CD4-positive, alpha-beta T cell treated with Interleukin-21 for 1 hour (primary cell): ENCODE results near the gene ANKDD1A.

Experiments
- DNase-seq: peaks from one replicate; pipeline ENCODE4 v3.0.0-alpha.2; 2020

ANKDD1A gene

DNA sequence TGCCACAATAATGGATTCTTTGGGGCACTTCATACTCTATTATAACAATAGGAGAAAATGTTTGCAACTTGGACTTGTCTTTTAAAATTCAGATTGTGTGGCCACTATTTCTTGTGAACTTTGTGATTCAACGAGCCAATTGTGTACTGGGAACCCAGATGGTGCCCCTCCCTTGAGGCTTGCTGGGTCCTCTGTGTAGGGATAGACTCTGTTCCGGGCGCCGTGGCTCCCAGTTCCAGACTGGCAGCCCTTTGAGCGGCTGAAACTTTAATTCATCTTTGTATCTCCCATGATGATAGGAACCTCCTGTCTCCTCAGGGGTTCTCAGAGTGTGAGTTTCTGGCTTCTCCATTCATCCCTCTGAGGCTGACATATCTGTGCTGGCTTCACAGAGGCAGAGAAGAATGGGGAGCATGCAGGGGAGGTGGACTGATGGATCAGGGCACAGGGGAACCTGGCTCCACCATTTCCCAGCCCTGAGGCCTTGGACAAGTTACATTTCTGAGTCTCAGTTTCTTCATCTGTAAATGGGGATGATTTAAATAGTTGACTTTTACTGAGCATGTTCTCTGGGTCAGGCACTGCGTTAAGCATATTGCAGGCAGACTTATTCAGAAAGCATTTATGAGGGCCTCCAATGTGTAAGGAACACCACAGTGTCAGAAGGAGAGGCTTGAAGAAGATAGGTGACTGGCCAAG, 15.2 kb upstream of the ANKDD1A start:
- DNase-seq: no peak

DNA sequence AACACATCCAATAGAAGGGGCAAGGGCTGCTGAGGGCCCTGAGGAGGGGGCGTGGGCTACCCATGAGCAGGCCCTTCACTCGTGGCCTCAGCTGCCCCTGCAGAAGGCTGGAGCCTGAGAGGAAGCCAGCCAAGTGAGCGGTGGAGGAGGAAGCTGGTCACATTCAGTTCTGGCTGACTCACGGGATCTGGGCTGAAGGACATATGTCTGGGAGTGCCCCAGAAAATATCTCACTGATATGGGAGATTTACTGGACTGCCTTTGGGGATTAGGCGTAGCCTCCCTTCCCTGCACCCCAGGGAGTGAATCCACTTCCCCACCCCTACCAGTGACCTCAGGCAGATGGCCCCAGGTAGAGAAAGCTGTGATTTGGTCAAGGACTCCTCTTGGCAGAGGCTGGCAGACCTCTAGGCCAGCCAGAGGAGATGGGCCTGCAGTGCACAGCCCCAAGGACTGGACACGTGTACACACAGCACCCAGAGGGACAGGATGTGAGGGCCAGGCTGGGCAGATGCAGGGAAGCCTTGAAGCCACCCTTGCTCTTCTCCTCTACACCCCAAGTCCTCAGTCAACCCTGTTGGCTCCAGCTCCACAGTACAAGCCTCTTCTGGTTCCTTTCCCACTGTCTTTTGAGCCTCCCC, 14.2 kb upstream of the ANKDD1A start:
- no peak for DNase-seq

DNA sequence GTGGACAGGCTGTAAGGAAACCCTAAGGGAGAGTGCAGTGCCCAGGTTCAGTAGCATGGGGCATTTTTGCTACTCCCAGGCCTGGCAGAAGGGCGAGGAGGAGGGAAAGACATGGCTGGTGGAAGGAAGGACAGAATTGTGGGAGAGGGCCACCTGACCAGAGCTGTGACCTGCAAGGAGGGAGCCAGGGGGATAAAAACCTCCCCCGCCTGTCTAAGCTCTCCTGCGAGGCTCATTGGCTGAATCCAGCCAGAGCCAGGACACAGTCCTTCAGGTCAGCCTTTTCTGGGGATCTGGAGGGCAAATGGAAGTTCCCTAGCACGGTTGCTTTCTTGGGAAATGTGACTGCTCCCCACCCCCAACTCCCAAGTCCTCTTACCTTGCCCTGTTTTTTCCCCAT, 13.3 kb upstream of the ANKDD1A start:
- no peak for DNase-seq

DNA sequence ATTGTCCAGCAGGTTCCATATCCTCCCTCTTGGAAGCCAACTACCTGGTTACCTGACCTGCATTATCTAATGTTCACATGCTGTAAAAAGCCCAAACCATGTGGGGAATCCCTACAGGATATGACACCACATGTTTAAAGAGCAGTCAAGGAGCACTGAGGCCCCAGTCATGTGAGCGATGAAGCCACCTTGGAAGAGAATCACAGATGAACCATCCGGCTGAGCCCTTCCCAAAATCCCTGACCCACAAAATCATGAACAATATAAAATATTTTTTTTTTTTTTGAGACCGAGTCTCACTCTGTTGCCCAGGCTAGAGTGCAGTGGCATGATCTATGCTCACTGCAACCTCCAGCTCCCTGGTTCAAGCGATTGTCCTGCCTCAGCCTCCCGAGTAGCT, 10.6 kb upstream of the ANKDD1A start:
- no peak for DNase-seq

DNA sequence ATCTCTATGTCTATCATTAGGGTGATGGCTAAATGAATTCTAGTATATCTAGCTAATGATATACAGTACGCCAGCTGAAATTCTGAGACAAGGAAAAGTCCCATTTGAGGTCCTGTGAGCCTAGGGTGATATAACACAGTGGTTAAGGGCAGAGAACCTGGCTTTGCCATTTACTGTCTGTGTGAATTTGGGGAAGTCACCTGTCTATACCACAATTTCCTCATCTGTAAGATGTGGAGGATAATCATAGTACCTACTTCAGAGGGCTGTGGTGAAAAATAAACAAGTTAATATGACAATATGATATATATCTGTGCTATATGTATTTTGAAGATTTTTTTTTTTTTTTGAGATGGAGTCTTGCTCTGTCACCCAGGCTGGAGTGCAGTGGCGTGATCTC, 9.8 kb upstream of the ANKDD1A start:
- DNase-seq: peak; percentile 80

DNA sequence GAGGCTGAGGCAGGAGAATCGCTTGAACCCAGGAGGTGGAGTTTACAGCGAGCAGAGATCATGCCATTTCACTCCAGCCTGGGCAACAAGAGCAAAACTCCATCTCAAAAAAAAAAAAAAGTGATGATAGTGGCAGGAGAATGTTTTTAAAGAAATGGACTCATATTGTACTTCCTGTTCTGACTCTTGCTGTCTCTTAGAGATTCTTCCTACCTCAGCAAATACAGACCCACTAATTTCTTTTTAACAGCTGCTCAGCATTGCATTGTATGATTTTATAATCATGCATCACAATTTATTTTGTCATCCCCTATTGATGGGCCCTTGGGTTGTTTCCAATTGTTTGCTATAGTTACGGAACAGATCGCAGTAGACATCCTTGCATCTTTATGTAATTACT, 8.8 kb upstream of the ANKDD1A start:
- DNase-seq: no peak

DNA sequence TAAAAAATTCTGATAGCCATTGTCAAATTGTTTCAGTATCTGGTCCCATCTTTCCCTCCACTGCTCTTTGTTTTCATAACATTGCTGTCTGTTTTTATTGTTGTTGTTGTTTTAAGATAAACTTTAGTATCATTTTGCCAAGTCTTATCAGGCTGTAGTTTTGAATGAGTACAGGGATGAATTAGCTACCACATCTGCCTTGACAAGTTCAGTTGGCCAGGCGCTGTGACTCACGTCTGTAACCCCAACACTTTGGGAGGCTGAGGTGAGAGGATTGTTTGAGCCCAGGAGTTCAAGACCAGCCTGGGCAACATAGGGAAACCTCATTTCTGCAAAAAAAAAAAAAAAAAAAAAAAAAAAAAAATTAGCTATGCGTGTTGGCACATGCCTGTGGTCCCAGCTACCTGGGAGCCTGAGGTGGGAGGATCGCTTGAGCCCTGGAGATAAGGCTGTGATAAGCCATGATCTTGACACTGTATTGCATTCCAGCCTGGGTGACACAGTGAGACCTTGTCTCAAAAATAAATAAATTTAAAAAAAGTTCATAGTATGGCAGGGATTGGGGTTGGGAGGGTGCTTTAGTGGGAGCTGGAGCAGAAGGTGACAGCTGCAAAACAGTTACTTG, 8.3 kb upstream of the ANKDD1A start:
- no peak for DNase-seq

DNA sequence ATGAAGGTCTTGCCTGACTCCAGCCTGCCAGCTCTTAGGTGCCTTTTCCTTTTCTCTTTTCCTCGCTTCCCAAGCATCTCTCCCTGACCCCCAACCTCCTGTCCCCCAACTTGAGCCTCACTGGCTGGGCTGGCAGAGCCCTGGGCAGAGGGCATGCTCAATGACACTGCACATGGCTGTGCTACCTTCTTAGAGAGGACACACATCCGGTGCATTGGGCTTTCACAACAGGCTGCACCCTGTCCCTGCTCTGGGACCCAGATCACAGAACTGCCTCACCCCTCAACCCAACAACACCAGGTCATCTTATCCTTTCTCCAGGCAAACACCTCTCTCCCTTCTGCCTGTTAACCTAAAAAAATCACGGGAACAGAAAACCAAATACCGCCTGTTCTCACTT, 7.5 kb upstream of the ANKDD1A start:
- DNase-seq: no peak

DNA sequence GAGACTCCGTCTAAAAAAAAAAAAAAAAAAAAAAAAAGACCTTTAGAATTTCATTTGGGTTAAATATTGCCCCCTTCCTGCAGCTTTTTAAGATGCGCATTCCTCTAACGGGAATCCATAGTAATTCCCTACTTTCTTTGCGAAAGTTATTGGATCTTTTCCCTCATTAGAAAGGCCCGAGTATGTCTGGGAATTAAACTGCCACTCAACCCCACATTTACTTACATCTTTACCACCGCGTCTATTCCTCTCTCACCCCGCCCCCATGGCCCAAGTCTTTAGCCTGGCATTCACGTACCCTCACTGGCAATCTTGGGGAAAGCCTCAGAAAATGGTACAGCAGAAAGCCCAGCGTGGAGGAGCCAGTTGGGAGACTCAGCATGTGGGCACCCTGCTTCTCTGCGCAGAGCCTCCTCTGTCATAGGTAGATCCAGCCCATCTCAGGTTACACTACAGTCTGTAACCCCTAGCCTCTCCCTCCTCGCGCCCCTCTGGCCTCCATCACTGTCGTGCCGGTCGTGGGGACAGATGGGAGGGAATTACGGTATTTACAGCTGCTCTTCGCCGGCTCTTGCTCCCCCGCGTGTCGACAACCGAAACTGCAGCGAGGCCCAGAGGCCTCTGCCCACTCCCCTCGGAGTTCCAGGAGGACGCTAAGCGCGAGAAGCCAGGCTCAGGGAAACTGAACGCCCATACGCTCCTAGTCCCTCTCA, 6.4 kb upstream of the ANKDD1A start:
- peak; percentile 78 for DNase-seq

DNA sequence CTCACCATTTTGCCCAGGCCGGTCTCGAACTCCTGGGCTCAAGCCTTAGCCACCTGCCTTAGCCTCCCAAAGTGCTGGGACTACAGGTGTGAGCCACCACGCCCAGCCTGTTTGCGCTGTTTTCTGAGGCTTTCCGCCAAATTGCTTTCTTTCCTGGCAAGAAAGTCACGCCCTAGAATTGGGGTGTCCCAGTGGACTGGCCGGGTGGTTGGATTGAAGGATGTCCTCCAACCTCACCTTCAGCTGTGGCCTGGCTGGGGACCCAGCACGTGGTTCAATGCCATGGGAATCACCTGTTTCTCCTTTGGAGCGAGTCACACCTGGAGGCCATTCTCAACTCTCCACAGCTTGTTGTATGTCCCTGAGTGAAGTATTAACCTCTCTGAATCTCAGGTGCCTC, 5.8 kb upstream of the ANKDD1A start:
- no peak for DNase-seq

DNA sequence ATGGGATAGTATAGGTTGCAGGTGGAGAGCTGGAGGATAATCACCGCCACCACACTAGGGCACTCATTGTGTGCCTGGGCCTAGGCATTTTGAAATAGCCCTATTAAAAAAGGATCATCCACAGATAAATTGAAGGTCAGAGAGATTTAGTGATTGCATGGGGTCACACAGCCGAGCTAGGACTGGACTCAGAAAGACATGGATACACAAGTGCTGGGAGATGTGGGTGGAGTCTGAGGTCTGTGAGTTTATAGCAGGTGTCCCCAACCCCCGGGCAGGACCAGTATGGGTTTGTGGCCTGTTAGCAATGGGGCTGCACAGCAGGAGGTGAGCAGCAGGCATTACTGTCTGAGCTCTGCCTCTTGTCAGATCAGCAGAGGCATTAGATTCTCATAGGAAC, 5.3 kb upstream of the ANKDD1A start:
- DNase-seq: no peak

DNA sequence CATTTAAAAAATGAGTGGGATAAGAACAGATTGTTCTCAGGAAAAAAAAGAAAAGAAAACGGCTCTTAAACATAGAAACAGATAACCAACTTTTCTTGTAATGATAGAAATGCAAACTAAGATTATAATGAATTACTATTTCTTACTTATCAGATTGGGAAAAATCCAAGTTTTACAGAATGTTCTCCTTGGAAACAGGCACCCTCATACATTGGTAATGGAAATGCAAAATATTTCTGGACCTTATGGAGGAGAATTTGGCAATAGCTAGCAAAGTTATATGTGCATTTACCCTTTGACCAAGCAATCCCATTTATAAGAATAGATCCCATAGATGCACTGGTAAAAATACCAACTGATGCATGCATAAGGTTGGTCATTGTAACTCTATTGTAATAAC, 3.7 kb upstream of the ANKDD1A start:
- no peak for DNase-seq

DNA sequence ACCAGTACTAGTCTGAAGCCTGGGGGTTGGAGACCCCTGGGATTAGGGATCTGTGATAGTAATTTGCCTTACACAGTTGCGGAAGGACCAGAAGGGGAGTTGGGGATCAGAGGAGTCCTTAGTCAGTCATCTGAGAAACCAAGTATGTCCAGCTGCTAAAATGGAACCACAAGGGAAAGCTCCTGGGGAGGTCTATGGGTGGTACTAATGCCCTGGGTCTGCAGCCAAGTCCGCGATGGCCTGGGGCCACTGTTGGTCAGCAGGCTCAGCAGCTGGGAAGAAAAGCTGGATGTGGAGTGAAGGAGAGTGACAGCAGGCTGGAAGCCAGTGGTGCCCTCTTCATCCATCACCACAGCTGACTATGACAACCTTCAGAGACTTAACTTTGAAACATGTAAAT, 2.2 kb upstream of the ANKDD1A start:
- no peak for DNase-seq

DNA sequence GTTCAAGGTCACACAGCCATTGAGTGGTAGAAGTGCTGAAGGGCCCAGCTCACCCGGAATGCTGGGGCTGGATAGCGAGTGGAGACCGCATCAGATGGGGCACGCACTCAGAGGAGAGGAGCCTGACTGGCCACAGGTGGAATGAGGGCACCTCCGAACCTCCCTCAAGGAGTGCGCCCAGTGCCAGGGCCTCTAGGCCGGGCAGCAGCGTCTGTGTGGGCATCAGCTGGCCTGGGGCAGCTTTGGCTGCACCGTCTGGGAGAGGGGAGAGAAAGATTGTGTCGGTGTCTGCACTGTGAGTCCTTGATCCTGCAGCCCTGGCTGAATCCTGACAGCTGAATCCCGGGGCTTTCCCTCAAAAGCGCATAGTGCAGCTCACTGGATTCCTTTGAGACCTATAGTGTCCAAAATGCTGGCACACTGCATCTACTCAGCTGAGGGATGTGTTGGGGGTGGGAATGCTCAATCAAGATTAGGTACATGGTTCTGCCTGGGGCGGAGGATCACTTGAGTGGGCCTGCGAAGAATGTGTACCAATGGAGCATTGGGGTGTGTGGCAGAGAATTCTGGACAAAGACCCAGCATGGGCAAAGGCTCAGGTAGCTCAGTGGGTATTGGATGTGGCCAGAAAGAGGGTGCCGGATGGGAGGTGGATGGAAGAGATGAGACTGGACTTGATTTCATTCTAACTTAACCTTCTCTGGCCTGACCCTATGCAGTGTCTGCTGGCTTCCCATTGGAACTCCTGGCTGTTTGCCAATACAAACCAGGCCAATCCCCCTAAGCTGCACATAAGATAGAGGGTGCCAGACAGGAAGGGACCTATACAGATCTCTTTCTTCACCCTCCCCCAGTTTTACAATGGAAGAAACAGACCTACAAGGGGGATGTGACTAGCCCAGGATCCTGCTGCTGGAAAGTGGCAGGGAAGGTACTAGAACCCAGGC, 950 bp downstream of the ANKDD1A start:
- DNase-seq: no peak

DNA sequence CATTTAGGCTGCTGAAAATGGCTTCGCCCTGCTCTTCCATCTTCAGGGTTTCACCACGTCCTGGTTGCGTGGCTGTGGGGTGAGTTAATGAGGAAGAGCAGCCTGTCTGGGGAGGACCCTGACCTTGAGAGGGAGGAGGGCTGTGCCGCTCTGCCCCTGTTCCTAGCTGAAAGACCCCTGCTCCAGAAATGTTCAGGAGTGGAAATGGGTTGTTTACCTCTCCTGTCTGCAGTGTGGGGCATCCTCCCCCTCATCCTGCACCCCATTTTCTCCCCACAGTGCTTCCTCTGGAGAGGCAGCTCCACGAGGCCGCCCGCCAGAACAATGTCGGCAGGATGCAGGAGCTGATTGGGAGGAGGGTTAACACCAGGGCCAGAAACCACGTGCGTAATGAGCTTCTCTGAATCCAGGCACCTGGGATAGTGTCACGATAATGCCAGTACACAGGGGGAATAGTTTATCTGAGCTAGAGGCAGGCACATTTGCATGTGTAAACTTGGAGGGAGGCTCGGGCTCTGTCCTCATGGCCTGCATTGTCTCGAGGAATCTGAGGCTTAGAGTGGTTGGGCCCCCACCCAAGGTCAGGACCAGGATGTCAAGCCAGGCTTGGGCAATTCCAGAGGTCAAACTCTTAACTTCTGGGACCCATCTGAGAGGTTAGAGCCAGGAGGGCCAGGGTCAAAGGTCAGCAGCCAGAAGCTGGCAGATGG, 4.0 kb downstream of the ANKDD1A start:
- no peak for DNase-seq

DNA sequence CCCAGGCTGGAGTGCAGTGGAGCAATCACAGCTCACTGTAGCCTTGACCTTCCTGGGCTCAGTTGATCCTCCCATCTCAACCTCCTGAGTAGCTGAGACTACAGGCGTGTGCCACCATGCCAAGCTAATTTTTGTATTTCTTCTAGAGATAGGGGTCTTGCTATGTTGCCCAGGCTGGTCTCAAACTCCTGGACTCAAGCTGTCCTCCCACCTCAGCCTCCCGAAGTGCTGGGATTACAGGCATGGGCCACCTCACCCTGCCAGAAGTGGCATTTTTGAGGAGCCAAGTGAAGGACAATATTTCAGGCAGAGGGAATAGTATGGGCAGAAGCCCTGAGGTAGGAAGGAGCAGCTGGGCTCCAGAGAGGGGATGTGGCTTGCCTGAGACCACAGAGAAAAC, 4.7 kb downstream of the ANKDD1A start:
- no peak for DNase-seq

DNA sequence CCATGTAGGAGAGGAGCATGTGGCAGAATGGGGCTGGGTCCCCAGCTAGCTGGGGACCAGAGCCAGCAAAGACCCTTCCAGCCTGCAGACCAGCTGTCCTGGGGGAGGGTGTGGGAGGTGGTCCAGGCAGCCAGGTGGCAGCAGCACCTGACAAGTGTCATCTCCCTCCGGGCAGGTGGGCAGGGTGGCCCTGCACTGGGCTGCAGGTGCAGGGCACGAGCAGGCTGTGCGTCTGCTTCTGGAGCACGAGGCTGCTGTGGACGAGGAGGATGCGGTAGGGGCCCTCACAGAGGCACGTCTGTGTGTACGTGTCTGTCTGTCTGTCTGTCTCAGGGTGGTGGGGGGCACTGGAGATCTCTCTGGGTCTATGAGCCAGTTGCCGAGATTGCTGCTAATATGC, 5.5 kb downstream of the ANKDD1A start:
- no peak for DNase-seq

DNA sequence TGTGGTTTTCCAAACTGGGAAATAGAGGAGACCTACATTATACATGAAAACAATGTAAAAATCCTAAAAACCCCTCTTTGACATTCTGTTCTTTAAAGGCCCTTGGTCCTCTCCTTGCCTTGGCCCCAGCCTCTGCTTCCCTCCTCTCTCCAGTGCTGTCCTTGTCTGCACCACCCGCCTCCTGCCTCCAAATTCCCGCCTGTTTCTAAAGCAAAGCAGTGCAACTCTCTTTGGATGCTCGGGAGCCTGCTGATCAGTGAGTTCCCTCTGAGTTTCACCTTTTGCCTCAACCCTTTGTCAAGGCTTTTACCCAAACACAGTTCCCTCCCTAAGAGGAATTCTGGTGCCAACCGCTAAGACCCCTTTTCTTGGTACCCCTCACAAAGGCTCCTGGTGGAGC, 8.0 kb downstream of the ANKDD1A start:
- no peak for DNase-seq

DNA sequence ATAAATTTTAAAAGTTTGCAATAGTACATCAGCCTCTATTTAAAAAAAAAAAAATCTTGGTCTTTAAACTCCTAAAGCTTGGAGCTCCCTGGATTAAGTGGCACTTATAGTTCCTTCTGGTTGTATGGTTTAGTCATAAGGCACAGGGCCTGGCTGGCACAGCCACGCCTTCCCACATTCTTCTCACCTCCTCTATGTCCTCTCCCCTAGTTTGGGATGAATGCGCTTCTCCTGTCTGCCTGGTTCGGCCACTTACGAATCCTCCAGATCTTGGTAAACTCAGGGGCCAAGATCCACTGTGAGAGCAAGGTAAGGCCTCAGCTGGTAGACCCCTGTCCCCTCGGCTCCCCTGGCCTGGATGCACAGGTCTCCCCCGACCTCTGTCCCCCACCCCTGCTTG, 10.0 kb downstream of the ANKDD1A start:
- DNase-seq: no peak

DNA sequence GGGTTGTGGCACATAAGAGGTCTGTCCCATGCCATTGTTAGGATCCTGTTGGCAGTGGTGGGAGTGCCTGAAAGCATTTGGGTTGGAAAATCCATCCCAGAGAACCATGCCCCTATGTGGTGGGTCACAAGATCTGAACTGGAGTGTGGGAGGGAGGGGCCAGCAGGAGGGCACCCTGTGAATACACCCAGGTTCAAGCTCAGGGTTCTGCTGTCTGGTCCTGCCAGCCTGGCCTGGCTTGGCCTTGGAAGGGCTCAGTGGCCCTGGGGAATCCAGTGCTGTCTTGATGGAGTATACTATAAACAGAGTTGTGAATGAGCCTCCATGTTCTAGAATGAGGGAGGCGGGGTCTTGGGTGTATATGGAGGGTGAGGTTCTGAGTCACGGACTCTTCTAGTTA, 11.8 kb downstream of the ANKDD1A start:
- no peak for DNase-seq

DNA sequence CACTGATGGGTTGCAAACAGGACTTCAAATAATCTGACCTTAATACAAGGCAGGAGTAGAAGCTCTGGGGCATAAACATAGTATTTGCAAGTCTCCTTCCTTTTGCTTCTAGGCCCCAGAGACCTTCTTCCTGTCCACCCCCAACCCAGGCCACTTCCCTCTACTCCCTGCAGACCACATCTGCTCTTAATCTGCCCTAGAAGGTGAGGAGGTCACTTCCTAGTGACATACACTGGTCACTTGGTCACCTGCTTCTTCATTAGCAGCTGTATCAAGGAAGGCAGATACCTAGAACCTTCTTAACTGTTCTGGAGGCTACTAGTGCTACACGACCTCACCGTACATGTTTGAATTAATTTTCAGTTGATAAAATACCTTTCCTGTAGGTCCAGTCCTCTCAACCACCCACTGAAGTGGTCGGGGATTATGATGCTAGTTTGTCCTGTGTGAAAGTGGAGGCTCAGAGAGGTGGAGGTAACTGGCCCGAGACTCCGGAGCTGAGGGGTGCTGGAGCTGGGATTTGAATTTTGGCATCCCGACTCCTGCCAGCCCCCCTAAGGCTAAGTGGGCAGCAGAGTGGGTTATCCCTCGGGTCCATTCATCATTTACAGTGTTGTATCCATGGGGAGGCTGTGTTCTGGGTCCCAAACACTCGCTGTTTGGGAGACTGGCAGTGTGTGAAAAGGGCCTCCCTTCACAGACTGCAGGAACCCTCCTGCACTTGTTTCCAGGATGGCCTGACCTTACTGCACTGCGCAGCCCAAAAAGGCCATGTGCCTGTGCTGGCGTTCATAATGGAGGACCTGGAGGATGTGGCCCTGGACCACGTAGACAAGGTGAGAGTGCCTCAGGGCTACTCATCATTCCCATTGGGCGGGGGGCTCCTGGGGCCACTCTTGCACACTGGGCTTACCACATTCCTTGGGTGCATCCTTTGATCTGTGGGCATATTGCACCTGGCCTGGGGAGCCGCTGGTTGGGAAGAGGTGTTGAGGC, 13.9 kb downstream of the ANKDD1A start:
- no peak for DNase-seq
